Upper lobe of left lung (tissue), 4 donors: ENCODE results near the gene RPS15A.
"Not testable (repeated sequence)": the region's sequence is repeated elsewhere in the genome, so short reads cannot be mapped to it uniquely, and the experiment has no call there.

ENCODE experiments used
- EP300 ChIP-seq, 4 donors: sonication (generic); formaldehyde crosslinking; IDR thresholded peaks; one replicate each; pipeline ENCODE4 v1.5.1; 2017; ENCODE audit warnings: antibody characterized with exemption in 4 of 4, control low read depth in 2 of 4
- POLR2A ChIP-seq, 4 donors: fragments of 450-650 bp; IDR thresholded peaks; one replicate each; pipeline ENCODE4 v1.5.1; 2016 to 2017; ENCODE audit warnings: antibody characterized with exemption in 4 of 4, mild to moderate bottlenecking in 2 of 4
- TF ChIP-seq, protein P1 (sequence below), 6 experiments: fragments of 450-650 bp in 4 of 6; fragments of 200-600 bp in 2 of 6; sonication (generic) in 2 of 6; IDR thresholded peaks; one replicate each; pipeline ENCODE4 v1.5.1; 2016 to 2019; ENCODE audit warnings: antibody characterized with exemption in 6 of 6

DNA sequence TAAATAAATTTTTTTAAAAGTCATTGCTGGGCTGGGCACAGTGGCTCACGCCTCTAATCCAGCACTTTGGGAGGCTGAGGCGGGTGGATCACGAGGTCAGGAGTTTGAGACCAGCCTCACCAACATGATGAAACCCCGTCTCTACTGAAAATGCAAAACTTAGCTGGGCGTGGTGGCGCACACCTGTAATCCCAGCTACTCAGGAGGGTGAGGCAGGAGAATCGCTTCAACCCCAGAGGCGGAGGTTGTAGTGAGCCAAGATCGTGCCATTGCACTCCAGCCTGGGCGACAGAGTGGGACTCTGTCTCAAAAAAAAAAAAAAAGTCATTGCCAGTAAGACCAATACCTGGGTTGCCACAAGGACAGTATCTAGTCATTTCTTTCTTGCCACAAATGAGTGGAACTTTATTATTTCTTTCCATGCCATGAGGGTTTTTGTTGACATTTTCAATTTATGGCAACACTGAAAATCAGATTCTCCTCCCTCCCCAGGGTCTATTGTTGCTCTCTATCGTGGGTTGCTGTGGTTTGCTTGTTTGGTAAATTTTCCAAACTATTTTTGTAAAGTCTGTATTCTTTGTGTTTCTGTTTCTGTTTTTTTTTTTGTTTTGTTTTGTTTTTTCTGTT is 19.7 kb downstream of the RPS15A start:
- TF ChIP-seq, protein P1, sequence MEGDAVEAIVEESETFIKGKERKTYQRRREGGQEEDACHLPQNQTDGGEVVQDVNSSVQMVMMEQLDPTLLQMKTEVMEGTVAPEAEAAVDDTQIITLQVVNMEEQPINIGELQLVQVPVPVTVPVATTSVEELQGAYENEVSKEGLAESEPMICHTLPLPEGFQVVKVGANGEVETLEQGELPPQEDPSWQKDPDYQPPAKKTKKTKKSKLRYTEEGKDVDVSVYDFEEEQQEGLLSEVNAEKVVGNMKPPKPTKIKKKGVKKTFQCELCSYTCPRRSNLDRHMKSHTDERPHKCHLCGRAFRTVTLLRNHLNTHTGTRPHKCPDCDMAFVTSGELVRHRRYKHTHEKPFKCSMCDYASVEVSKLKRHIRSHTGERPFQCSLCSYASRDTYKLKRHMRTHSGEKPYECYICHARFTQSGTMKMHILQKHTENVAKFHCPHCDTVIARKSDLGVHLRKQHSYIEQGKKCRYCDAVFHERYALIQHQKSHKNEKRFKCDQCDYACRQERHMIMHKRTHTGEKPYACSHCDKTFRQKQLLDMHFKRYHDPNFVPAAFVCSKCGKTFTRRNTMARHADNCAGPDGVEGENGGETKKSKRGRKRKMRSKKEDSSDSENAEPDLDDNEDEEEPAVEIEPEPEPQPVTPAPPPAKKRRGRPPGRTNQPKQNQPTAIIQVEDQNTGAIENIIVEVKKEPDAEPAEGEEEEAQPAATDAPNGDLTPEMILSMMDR (IDR thresholded peaks at IDR 0.05): not testable (repeated sequence)
- TF ChIP-seq EP300, POLR2A (IDR thresholded peaks at IDR 0.05): not testable (repeated sequence)
